ENCODE data around the gene TMC4.
A peak's percentile ranks its signal among the peaks of the same experiment; 100 is the strongest.
"Not testable (repeated sequence)": the region's sequence is repeated elsewhere in the genome, so short reads cannot be mapped to it uniquely, and the experiment has no call there.

Gene TMC4

DNA sequence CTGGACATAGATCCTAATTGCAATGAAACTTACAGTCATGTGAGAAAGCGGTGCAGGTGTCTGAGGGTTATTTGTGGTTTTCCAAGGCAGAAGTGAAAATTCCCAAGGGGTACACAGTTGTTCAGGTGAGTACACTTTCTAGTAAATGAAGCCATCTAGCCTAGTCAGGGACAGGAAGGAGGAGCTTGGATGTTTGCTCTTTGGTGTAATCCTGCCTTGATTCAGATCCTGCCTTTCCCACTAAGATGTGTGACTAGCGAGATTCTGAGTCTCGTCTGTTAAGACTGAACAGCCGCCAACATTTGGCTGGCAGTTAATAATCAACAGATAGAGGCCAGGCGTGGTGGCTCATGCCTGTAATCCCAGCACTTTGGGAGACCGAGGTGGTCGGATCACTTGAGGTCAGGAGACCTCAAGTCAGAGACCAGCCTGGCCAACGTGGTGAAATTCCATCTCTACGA, 30.2 kb upstream of the TMC4 start:
- peak; percentile 17 for DNase-seq

DNA sequence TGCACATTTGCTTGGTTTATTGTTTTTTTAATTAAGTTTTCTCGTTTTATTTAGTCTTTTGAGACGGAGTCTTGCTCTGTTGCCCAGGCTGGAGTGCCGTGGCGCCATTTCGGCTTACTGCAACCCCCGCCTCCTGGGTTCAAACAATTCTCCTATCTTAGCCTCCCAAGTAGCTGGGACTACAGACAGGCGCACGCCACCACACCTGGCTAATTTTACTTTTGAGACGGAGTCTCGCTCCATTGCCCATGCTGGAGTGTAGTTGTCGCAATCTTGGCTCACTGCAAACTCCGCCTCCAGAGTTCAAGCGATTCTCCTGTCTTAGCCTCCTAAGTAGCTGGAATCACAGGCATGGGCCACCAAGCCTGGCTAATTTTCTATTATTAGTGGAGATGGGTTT, 29.0 kb upstream of the TMC4 start:
- no peak for DNase-seq

DNA sequence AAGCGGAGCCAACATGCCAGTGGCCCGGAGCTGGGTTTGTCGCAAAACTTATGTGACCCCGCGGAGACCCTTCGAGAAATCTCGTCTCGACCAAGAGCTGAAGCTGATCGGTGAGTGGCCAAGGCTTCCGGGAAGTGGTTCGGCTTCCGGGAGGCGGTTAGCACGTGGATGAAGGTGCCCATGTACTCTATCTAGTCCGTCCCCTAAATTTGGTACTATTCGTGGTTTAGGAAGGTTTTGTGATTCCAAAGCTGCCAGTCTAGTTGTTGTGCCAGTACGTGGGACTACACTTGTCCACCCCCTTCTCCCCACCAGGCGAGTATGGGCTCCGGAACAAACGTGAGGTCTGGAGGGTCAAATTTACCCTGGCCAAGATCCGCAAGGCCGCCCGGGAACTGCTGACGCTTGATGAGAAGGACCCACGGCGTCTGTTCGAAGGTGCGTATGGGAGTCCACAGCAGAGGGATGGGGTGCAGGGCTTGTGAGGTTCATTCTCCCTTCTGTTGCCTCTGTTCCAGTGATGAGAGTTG, 28.3 kb upstream of the TMC4 start:
- no peak for DNase-seq

DNA sequence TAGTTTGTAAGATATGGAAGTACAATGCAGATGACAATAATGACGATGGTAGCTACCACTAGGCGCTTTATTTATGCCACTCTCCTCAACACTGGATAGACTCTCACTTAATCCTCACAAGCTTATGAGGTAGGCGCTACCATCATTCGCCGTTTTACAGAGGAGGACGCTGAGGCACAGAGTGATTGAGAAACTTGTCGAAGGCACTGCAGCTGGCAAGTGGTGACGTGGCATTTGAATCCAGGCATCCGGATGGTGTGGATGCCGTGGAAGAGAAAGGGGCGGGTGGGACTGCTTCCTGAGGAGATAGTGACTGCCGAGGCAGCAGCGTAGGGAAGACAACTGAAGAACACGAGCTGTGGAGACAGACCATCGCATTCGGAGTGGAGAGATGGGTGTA, 26.4 kb upstream of the TMC4 start:
- peak; percentile 26 for DNase-seq

DNA sequence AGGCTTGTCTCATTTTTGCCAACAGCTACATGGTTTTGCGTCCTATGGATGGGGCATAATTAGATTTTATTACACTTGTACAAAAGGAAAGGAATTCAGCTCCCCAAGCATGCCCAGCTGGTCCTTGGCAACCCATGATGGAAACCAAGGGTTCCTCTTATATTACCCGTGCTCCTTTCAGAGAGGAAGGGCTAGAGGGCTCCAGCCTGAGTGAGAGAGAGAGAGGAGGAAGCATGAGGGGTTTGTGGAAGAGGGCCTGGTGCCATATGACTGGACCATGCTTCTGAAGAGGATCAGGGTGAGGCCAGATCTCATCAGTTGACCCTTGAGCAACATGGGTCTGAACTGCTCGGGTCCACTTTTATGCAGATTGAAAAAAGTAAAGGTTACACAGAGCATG, 24.2 kb upstream of the TMC4 start:
- no peak for DNase-seq

DNA sequence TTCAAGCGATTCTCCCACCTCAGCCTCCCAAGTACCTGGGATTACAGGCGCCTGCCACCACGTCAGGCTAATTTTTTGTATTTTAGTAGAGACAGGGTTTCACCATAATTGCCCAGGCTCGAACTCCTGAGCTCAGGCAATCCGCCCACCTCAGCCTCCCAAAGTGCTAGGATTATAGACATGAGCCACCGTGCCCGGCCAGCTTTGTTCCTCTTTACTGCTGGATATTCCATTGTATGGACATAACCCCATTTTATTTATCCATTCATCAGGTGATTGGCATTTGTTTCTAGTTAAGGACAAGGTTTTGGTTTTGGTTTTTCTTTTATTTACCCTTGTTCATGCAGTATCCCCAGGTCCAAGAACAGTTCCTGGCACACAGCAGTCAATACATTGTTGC, 23.6 kb upstream of the TMC4 start:
- no peak for DNase-seq

DNA sequence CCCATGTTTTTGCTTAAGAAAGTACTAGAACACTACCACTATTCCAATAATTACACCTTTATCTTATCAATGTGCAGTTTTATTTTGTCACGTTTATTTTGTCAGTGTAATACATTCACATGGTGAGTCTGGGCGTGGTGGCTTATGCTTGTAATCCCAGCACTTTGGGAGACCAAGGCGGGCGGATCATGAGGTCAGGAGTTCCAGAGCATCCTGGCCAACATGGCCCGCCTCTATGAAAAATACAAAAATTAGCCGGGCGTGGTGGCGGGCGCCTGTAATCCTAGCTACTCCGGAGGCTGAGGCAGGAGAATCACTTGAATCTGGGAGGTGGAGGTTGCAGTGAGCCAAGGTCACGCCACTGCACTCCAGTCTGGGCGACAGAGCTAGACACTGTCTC, 21.5 kb upstream of the TMC4 start:
- DNase-seq: not testable (repeated sequence)

DNA sequence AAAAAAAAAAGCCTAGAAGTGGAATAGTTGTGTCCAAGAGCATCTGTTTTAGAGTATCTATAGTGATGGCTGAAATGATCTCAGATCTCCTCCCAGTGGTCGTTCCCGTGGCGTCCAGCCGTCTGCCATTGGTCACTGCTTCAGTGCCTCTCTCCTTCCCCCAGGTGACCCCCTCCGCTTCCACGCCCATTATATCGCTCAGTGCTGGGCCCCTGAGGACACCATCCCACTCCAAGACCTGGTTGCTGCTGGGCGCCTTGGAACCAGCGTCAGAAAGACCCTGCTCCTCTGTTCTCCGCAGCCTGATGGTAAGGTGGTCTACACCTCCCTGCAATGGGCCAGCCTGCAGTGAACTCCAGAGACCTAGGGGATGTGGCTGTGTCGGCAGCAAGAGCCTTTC, 20.1 kb upstream of the TMC4 start:
- no peak for DNase-seq

DNA sequence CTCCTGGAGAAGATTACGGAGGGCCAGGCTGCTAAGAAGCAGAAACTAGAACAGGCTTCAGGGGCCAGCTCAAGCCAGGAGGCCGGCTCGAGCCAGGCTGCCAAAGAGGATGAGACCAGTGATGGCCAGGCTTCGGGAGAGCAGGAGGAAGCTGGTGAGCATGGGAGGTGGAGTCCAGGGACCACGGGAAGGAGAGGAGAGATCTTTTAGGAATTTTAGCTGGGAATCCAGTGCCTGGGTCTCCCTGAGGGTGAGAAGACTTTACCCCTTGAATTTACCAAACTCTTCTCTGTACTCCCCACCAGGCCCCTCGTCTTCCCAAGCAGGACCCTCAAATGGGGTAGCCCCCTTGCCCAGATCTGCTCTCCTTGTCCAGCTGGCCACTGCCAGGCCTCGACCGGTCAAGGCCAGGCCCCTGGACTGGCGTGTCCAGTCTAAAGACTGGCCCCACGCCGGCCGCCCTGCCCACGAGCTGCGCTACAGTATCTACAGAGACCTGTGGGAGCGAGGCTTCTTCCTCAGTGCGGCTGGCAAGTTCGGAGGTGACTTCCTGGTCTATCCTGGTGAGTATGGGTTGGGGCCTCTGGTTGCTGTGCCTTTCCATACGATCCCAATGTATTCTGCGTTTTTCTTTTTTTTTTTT, 19.0 kb upstream of the TMC4 start:
- DNase-seq: no peak

DNA sequence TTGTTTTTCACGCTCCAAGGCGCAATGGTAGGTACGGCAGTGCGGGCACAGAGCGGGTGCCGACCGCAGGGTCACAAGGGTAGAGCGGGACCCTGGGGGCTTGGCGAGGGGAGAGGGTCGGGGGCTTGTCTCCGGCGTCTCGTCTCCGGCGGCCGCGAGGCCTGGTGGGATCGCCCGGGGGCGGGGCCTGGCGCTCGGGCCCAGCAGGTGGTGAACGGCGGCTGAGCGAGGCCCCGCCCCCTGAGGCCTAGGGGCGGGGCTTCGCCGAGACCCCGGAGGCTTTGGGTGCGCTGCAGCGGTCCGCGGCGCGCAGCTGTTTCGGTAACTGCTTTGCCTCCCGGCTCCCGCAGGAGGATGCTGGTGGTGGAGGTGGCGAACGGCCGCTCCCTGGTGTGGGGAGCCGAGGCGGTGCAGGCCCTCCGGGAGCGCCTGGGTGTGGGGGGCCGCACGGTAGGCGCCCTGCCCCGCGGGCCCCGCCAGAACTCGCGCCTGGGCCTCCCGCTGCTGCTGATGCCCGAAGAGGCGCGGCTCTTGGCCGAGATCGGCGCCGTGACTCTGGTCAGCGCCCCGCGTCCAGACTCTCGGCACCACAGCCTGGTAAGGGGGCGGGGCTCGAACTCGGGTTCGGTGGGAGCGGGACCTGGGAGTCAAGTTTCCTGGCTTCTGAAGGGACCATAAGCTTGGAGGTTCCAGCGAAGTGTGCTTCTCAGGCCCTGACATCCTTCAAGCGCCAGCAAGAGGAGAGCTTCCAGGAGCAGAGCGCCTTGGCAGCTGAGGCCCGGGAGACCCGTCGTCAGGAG, 18.3 kb upstream of the TMC4 start, which contains the start of gene TSEN34:
Gene TSEN34, plus strand, starts transcription at position 298 of the 800 bp plus-strand sequence. Its CDS starts 57 bp downstream, at position 355.
- peak; percentile 89 for DNase-seq

DNA sequence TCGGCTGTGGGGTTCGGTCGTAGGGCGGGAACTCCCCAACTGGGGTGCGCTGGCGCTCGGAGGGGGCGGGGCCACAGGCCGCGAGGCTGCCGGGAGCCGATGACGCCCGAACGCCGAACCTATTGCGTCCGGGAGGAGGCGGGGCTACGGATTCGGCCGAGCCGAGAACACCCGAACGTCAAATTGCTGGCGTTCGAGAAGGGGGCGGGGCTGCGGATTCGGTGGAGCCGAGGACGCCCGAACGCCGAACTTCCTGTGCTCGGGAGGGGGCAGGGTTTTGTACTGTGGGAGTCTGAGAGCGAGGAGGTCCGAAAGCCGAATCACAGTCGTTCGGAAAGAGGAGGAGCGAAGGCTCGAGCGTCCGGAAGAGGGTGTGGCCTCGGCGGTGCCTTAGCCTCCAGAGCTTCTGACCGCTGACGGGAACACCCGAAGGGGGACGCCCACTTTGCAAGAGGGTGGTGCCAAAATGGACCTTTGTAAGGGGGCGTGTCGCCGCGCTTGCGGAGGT, 17.6 kb upstream of the TMC4 start:
- peak; percentile 99 for DNase-seq

DNA sequence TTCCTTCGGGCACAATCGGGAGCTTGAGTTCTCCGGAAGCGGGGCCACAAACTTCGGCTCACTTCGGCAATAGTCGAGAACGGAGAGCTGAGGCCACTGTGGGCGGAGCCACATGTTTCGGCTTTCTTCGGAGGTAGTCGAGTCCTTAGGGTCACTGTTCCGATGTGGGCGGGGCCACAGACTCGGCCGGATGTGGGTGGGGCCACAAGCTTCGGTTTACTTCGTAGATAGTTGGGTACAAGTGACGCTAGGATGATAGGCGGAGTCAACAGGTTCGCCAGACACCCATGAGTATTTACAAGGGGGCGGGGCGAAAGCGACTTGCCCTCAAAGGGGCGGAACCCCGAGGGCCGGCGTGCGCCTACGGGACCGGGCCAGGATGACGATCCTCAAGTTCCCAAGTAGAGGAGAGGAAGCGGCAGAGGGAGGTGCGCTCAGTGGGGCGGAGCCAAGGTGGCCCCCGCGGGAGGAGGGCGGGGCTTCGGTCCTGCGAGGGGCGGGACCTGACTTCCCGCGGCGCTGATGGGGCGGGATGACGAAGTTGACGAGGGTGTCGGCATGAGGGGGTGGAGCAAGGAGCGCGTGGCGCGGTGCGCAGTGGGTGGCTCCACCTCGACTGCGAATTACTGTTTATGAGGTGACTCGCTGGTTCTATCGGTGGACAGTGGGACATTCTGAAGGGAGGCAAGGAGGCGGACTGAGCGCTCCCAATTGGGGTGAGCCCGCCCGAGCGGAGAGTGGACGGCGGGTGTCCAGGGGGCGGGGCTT, 17.0 kb upstream of the TMC4 start:
- peak; percentile 100 for DNase-seq

DNA sequence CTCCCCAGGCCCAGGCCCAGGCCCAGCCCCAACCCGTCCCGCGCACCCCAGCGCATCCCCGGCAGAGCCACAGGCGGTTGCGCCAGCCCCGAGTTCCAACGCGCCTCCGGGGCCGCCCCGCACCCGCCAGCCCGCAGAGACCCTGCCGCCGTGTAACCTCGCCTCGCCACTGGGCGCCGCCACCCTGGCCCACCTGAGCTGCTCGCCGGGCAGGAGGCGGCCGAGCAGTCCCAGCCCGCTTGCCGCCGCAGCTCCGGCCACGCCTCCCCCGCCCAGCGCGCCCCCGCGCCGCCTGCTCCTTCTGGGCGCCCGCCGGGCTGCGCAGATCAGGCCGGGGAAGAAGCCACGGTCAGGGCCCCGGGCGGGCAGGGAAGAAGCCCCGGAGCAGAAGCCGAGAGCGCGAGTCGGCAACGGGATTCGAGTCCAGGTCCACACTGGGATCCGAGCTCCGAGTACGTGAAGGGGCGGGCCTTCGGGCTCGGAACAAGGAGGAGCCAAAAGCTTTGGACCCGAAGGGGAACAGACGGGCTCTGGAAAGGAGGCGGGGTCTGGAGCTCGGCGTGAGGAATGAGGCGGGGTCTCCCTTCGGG, 16.3 kb upstream of the TMC4 start, which contains the start of gene MBOAT7:
Gene MBOAT7, minus strand, starts transcription at position 436 of the 590 bp plus-strand sequence. CDS start 1,072 bp downstream, outside the sequence.
- DNase-seq: peak; percentile 93

DNA sequence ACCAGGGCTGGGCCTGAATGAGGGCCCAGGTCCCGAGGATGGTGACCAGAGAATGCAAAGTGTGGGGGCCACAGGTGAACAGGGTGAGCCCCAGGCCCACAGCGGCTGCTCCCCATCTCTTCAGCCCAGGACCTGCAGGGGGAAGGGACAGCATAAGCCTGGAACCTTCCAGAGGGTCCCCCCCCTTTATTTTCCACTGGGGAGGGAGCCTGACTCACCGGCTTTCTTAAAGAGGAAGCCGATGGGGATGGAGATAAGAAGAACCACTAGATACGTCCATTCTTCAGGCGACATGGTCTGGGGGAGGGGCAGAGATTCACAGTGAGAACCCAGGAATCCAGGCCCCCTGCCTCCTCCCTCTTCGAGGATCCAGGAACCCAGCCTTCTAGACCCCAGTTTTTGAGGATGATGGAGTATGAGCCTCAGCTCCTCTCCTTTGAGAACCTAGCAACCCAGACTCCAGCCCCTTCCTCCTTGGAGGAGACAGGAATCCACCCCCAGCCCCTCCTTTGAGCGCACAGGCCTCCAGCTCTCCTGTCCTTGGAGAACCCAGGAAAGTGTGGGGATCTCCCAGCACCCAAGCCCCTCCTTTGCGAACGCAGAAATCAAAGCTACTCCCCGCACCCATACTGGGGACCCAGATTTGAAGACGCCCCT, 15.4 kb upstream of the TMC4 start:
- DNase-seq: peak; percentile 42

DNA sequence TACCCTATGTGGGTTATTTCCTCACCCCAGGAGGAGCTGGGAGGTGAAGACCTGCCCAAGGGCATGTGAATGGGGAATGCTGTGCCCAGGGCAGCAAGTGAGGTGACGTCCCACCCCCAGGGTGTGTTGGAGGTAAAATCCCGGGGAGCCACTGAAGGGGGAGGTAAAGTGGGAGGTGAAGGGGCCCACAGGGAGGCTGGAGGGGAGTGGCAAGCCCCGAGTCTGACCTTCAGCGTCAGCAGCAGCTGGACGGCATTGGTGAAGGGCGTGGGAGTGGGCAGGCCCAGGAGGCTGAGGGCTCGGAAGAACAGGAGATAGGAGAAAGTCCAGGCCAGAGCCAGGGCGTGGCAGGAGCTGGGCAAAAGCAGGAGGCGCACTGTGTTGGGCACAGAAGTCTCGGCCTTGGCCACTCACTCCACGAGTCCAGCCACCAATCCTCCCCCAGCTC, 14.0 kb upstream of the TMC4 start:
- DNase-seq: no peak

DNA sequence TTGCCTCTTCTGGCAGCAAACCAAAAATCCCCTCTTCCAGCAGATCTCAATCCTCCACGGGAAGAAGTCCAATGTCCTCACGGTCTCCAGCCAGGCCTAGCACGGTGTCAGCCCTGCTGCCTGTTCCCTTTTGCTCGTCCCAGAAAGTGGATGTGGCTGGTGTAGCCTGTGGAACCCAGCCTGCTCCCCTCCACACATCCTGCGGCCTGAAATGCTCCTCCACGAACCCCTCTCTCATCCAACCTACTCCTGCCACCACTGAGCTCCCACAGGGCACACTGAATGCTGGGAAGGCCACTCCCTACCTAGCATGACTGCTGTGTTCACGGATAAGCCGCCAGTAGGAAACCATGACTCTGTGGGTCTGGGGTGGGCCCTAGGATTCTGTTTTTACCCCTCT, 13.4 kb upstream of the TMC4 start:
- DNase-seq: no peak

DNA sequence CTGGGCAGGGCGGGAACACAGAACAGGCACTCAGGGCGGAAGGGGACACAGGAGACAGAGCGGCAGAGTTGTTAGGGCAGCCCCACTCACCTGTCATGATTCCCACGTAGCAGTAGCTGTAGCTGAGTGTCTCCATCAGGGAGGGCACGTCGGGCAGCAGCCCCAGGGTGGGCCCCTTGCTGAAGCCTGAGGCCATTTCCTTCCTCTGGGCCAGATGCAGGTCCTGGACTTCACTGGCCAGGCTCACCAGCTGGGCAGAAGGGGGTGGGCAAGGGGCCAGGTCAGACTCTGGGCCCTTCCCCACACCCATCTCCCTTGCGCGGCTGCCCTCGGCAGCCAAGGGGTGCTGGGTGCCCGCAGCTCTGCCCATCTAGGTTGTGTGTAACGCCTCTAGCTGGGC, 10.5 kb upstream of the TMC4 start:
- DNase-seq: no peak

DNA sequence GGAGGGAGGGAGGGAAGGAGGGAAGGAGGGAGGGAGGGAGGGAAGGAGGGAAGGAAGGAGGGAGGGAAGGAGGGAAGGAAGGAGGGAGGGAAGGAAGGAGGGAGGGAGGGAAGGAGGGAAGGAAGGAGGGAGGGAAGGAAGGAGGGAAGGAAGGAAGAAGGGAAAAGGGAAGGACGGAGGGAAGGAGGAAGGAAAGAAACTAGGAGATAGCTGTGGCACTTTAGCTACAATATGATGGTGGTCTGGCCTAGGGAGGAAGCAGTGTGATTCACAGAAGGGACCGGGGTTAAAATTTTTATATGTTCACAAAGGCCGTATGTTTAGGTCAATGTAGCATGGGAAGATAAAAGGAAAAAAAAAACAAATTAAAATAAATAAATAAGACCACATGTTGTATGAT, 8.9 kb upstream of the TMC4 start:
- not testable (repeated sequence) for DNase-seq

DNA sequence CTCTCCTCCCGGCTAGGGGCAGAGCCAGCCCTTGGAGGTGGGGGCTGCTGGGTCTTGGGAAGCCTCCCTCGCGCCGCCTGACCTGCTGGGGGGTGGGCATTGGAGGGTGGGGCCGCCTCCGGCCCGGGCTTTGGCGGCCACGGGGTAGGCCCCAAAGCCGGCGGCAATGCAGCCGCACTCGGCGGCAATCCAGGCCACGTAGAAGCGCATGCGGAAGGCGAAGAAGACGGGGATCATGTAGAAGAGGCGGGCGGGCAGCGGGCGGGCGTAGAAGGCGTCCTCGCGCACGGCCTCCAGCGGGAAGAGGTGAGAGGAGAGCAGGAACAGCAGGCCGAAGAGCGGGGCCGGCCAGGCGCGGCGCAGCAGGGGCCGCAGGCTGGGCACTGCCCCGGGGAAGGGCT, 7.7 kb upstream of the TMC4 start:
- no peak for DNase-seq

DNA sequence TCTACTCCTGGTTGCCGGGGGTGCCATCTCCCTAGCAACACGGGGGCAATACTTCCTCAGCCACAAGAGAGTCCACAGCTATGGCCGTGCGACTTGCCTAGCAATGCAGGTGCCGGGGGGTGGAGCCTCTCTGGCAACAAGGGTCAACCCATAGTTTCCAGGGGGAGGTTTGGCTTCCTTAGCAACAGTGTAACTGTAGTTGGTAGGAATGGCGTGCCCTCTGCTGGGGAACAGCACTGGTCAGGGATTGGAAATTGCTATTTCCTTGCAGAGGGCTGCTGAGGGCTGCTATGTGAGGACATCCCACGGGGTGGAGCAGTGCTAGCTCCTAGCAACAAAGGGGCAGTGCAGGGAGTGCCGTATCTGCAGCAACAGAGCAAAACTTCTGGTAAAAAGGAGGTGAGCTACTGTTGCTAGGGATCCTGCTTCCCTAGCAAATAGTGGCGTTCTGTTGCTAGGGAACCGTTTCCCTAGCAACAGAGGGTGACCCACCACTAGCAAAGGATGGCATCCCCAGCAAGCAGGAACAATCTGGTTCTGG, 7.0 kb upstream of the TMC4 start:
- DNase-seq: peak; percentile 84

DNA sequence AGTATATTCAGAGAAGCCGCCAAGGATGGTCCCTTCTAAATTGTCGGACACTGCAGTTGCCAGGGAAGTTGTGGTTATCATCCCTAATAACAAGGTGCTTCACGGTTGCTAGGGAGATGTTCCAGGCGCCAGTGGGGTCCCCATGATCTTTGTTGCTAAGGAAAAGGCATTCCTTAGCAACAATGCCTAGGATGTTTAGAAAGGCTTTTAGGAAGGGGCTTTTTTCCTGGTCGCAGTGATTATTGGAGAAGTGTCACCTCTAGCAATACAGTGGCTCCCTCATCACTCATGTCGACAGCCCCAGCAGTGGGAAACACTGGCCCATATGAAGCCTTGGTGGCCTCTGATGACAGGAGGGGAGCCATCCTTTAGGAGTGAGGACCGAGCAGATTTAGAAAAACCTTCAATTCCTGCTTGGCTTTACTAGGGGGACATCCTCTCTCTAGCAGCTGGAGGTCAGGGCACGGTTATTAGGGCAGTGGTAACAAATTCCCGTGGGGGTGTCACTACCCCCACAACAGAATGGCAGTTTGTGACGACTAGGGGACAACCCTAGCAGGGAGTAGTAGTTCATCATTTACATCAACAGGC, 6.4 kb upstream of the TMC4 start:
- no peak for DNase-seq
